Erythroblast (primary cell): ENCODE results near the gene GLI3.

ENCODE experiments used
- GATA1 ChIP-seq: IDR thresholded peaks from 2 replicates; pipeline ENCODE4 v1.6.1; 2011; ENCODE audit warnings: low read depth, mild to moderate bottlenecking, control low read depth, low read length, moderate library complexity
- POLR2A ChIP-seq: IDR thresholded peaks from 2 replicates; pipeline ENCODE4 v1.6.1; 2011; ENCODE audit warnings: mild to moderate bottlenecking, low read length

DNA sequence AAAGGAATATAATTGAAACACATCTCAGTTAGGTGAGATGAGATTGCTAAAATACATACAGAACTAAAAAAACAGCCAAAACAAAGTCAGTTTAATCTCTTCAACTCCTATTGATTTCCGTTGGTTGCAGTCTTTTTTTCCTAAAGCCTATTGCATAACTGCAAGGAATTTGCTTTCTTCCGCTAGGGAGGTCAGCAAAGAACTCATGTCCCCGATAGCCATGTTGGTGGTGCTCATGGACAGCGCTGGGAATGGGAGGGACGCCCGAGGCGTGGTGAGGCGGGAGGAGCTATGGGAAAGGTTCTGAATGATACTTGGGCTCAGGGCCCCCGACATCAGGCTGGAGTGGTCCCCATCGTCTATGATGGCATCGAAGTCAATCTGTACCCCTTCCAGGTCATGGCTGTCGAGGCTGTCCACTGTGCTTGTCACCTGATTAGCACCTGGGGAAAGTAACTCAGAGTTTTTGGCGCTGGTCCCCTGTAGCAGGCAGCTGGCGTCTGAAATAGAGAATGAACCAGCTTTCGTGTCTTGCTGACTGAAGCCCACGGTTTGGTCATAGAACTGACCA lies 272.7 kb downstream of the GLI3 start:
- no peak for TF ChIP-seq POLR2A
- no peak for TF ChIP-seq GATA1
